Transverse colon (tissue), 4 donors: ENCODE data around the gene SLC39A3.

ENCODE experiments used
- CTCF ChIP-seq, 5 experiments: fragments of 200-600 bp in 3 of 5; fragments of 450-650 bp in 2 of 5; sonication (generic) in 3 of 5; IDR thresholded peaks; 1 replicate in 2 of 5; 2 replicates in 3 of 5; pipeline ENCODE4 v1.5.1; 2016 to 2017; ENCODE audit warnings: antibody characterized with exemption in 5 of 5, inconsistent platforms in 3 of 5, mild to moderate bottlenecking in 2 of 5, moderate library complexity in 1 of 5
- EP300 ChIP-seq: sonication (generic); formaldehyde crosslinking; IDR thresholded peaks from one replicate; pipeline ENCODE4 v1.6.1; 2017; ENCODE audit warnings: antibody characterized with exemption, low read depth
- POLR2A ChIP-seq: fragments of 450-650 bp; IDR thresholded peaks from one replicate; pipeline ENCODE4 v1.6.1; 2016; ENCODE audit warnings: antibody characterized with exemption, mild to moderate bottlenecking, moderate library complexity
- POLR2AphosphoS5 ChIP-seq, 3 donors: sonication (generic); formaldehyde crosslinking; IDR thresholded peaks; one replicate each; pipeline ENCODE4 v1.6.1; 2016; ENCODE audit warnings: antibody characterized with exemption in 3 of 3

GRCh38 chr19:2706251-2706650 lies 33.6 kb downstream of the SLC39A3 start:
- TF ChIP-seq POLR2AphosphoS5 (IDR thresholded peaks at IDR 0.05) (no peak), POLR2A (no peak), CTCF (IDR thresholded peaks at IDR 0.05) (no peak), EP300 (no peak)
